Glutamatergic neuron (in vitro differentiated cells): Measurements from ENCODE around the gene RASD2. TPM values are rescaled to one million over a fixed set of nuclear protein-coding genes. Genes with fewer than 3 reads are reported as not detected.

ENCODE experiments used
- DNase-seq: peaks from one replicate; pipeline ENCODE4 v3.0.0; 2022
- H3K27ac Mint-ChIP-seq: one replicate; pipeline ENCODE4 v1.8.0; 2020; ENCODE audit warnings: mild to moderate bottlenecking, mixed read lengths, inconsistent platforms; ENCODE audit not compliant: unreplicated experiment
- H3K27me3 Mint-ChIP-seq: one replicate; pipeline ENCODE4 v1.8.0; 2020; ENCODE audit warnings: mild to moderate bottlenecking, moderate library complexity, mixed read lengths, inconsistent platforms; ENCODE audit not compliant: unreplicated experiment
- H3K36me3 Mint-ChIP-seq: one replicate; pipeline ENCODE4 v1.8.0; 2020; ENCODE audit warnings: mild to moderate bottlenecking, mixed read lengths, inconsistent platforms; ENCODE audit not compliant: unreplicated experiment
- H3K4me1 Mint-ChIP-seq: one replicate; pipeline ENCODE4 v1.8.0; 2020; ENCODE audit warnings: mild to moderate bottlenecking, low read depth, mixed read lengths, inconsistent platforms; ENCODE audit not compliant: unreplicated experiment
- H3K4me3 Mint-ChIP-seq: one replicate; pipeline ENCODE4 v1.8.0; 2020; ENCODE audit warnings: mild to moderate bottlenecking, mixed read lengths, inconsistent platforms; ENCODE audit not compliant: unreplicated experiment
- H3K9me3 Mint-ChIP-seq: one replicate; pipeline ENCODE4 v1.8.0; 2020; ENCODE audit warnings: mild to moderate bottlenecking, moderate library complexity, mixed read lengths, inconsistent platforms; ENCODE audit not compliant: unreplicated experiment
- CTCF ChIP-seq: fragments of 200-600 bp; sonication (generic); IDR thresholded peaks from one replicate; pipeline ENCODE4 v1.5.0; 2021; ENCODE audit not compliant: partially characterized antibody, unreplicated experiment
- total RNA-seq: library from RNA; stranded (reverse); fragmentation: NEBNext Ultra II Directional; extraction: Animal tissue kit (Norgen Biotek cat#: 25700); gene quantifications from one replicate; pipeline ENCODE4 v1.2.1, GENCODE V29; 2021; ENCODE audit not compliant: unreplicated experiment

Gene RASD2
- total RNA-seq, 1 donor from 2014 or later: 0.20 TPM

- Mint-ChIP-seq H3K27ac (no peak overlapping the region), H3K4me1 (peaks cover 9% of the 10 kb centered on the region), H3K9me3 (no peaks in the 10 kb centered on the region), H3K27me3 (peaks cover 7% of the 10 kb centered on the region), H3K4me3 (no peak overlapping the region), H3K36me3 (no peaks in the 10 kb centered on the region)
- TF ChIP-seq CTCF: no peak
- DNase-seq: no peak
Measured at GRCh38 chr22:35589071-35589755, 48.6 kb downstream of the RASD2 start.

- H3K4me1 Mint-ChIP-seq: peaks cover 9% of the 10 kb centered on the region
- no peak for TF ChIP-seq CTCF
- H3K4me3 Mint-ChIP-seq: no peak overlapping the region
- H3K27ac Mint-ChIP-seq: no peak overlapping the region
- H3K36me3 Mint-ChIP-seq: no peaks in the 10 kb centered on the region
- H3K27me3 Mint-ChIP-seq: peaks cover 7% of the 10 kb centered on the region
- H3K9me3 Mint-ChIP-seq: no peaks in the 10 kb centered on the region
- DNase-seq: no peak
Measured at GRCh38 chr22:35589756-35590093, 49.1 kb downstream of the RASD2 start.

- H3K9me3 Mint-ChIP-seq: no peaks in the 10 kb centered on the region
- DNase-seq: no peak
- peaks cover 9% of the 10 kb centered on the region for H3K4me1 Mint-ChIP-seq
- H3K36me3 Mint-ChIP-seq: no peaks in the 10 kb centered on the region
- no peak overlapping the region for H3K27ac Mint-ChIP-seq
- no peak overlapping the region for H3K4me3 Mint-ChIP-seq
- peaks cover 6% of the 10 kb centered on the region for H3K27me3 Mint-ChIP-seq
- no peak for TF ChIP-seq CTCF
Measured at GRCh38 chr22:35590634-35591295, 50.1 kb downstream of the RASD2 start.

- H3K27ac Mint-ChIP-seq: no peak overlapping the region
- no peak overlapping the region for H3K4me3 Mint-ChIP-seq
- no peak for DNase-seq
- H3K9me3 Mint-ChIP-seq: no peaks in the 10 kb centered on the region
- TF ChIP-seq CTCF: no peak
- H3K27me3 Mint-ChIP-seq: peaks cover 7% of the 10 kb centered on the region
- no peaks in the 10 kb centered on the region for H3K36me3 Mint-ChIP-seq
- peaks cover 8% of the 10 kb centered on the region for H3K4me1 Mint-ChIP-seq
Measured at GRCh38 chr22:35591714-35592417, 51.2 kb downstream of the RASD2 start.
